A673 (cell line): ENCODE data around the gene SNX19. TPM values are rescaled to one million over a fixed set of nuclear protein-coding genes. Genes with fewer than 3 reads are reported as not detected.

ENCODE experiments used
- BruUV-seq: library from RNA; stranded (reverse); fragments of 400-500 nt; replicated peaks from 2 replicates; lab custom pipeline; 2021; lab: Mats Ljungman, UMichigan
- CTCF ChIA-PET: fragments of 300-600 bp; sonication (Branson Sonifier 250); formaldehyde crosslinking; loops from one replicate; lab custom pipeline; 2022; ENCODE audit warnings: antibody characterized with exemption; lab: Charles Lee
- POLR2A ChIA-PET: fragments of 300-600 bp; sonication (Branson Sonifier 250); formaldehyde crosslinking; loops from one replicate; lab custom pipeline; 2022; ENCODE audit warnings: antibody characterized with exemption; ENCODE audit not compliant: low non-redundant PET; lab: Charles Lee
- DNase-seq: peaks from one replicate; pipeline ENCODE4 v3.0.0-alpha.2; 2015; ENCODE audit warnings: low spot score
- H3K27ac ChIP-seq: fragments of 200-600 bp; sonication (generic); 2 replicates; pipeline ENCODE4 v1.5.1; 2016; ENCODE audit warnings: mixed run types, low read depth, mild to moderate bottlenecking, mixed read lengths, antibody characterized with exemption, low read length; ENCODE audit not compliant: poor library complexity, severe bottlenecking
- H3K27me3 ChIP-seq: fragments of 200-600 bp; sonication (generic); replicated peaks from 2 replicates; pipeline ENCODE4 v1.6.1; 2017; ENCODE audit warnings: mixed run types, low read depth, mild to moderate bottlenecking, mixed read lengths, antibody characterized with exemption, low read length; ENCODE audit not compliant: insufficient read depth, poor library complexity
- H3K36me3 ChIP-seq: fragments of 200-600 bp; sonication (generic); 2 replicates; pipeline ENCODE4 v1.6.1; 2016; ENCODE audit warnings: mixed run types, mild to moderate bottlenecking, mixed read lengths, antibody characterized with exemption, low read length; ENCODE audit not compliant: insufficient read depth, poor library complexity, severe bottlenecking
- H3K4me1 ChIP-seq: fragments of 200-600 bp; sonication (generic); 2 replicates; pipeline ENCODE4 v1.6.1; 2017; ENCODE audit warnings: mixed run types, mild to moderate bottlenecking, mixed read lengths, antibody characterized with exemption, low read length; ENCODE audit not compliant: insufficient read depth, poor library complexity, severe bottlenecking
- H3K4me3 ChIP-seq: fragments of 200-600 bp; sonication (generic); 2 replicates; pipeline ENCODE4 v1.5.1; 2016; ENCODE audit warnings: low read depth, mixed run types, mild to moderate bottlenecking, mixed read lengths, low read length; ENCODE audit not compliant: poor library complexity, severe bottlenecking
- H3K9me3 ChIP-seq: fragments of 200-600 bp; sonication (generic); 2 replicates; pipeline ENCODE4 v1.6.1; 2016; ENCODE audit warnings: mixed run types, low read depth, mild to moderate bottlenecking, mixed read lengths, antibody characterized with exemption, low read length; ENCODE audit not compliant: poor library complexity, severe bottlenecking
- EZH2 ChIP-seq: fragments of 200-600 bp; sonication (generic); IDR thresholded peaks from 2 replicates; pipeline ENCODE4 v1.6.1; 2017; ENCODE audit warnings: borderline replicate concordance, low read depth, mild to moderate bottlenecking, mixed read lengths, antibody characterized with exemption, low read length; ENCODE audit not compliant: poor library complexity, severe bottlenecking
- intact Hi-C: fragments of 100-400 bp; cut with micrococcal nuclease; formaldehyde crosslinking; loops from one replicate; pipeline ENCODE4 v1.10.0; 2022; ENCODE audit not compliant: unreplicated experiment
- total RNA-seq: library from RNA; stranded (reverse); gene quantifications from 2 replicates; pipeline ENCODE4 v1.2.3, GENCODE V29; 2021
- TF ChIP-seq, protein P1 (sequence below): fragments of 300-800, 200-600 bp; sonication (generic); conservative IDR thresholded peaks from 2 replicates; pipeline ENCODE4 v1.5.1; 2017; ENCODE audit warnings: low read depth, mild to moderate bottlenecking, antibody characterized with exemption, low read length, moderate library complexity, mixed read lengths

SNX19 gene
- total RNA-seq, 1 experiment from 2014 or later: 51.9 TPM

DNA sequence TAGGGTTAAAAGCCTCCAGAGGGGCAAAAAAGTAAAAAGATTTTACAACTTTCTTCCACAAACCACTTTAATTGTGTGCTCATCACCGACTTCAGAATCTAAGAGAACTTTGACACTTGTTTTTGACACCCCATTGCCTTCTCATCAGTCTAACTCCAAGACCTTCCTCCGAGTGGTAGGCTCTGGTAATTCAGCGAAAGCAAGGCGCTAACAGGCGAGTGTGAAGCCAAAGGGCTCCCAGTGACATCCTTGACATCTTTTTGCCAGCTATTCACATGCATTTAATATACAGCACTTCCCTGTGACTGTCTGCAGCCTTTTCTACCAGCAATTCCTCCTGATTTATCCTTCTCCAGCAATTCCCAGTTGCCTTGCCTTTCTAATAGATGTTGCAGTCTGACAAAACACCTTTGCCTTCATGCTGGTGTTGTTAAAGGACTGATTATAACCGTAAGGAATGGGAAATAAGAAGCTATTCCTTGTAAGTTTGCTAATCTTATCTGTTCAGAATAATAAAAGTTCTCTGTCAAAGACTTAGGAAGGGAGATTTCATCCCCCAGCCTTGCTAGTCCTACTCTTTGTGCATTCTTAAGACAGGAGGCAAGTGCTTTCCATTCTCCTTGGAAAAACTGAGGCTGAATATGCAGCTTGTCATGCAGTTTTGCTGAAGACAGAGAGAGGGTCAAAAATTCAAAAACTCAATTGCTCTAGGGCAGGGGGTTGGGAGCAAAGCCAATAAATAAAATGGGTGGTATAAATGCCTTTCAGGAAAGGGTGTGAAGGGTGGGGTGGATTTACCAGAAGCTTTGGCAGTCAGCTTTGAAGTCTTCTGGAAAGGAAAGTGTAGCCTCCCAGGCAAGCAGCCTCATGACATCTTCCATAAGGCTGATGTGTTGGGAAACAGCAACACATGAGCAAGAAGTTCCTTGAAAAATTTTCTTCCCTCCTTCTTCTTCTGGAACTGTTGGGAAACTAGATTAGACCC, 39.1 kb downstream of the SNX19 start:
- Histone ChIP-seq H3K36me3 (peaks cover 54% of the 10 kb centered on the region), H3K27me3 (no peaks in the 10 kb centered on the region), H3K4me1 (no peaks in the 10 kb centered on the region), H3K27ac (no peak overlapping the region), H3K4me3 (no peak overlapping the region), H3K9me3 (no peaks in the 10 kb centered on the region)
- DNase-seq: no peak
- ChIA-PET CTCF (interaction anchor here (1.8 kb wide), 1 partner anchor 446 kb away, joined by 5 read pairs; no protein-coding TSS in a partner anchor), POLR2A (no interaction called here)
- intact Hi-C loops: no loop called here
- no peak for TF ChIP-seq EZH2
- no TSS peak for BruUV-seq

DNA sequence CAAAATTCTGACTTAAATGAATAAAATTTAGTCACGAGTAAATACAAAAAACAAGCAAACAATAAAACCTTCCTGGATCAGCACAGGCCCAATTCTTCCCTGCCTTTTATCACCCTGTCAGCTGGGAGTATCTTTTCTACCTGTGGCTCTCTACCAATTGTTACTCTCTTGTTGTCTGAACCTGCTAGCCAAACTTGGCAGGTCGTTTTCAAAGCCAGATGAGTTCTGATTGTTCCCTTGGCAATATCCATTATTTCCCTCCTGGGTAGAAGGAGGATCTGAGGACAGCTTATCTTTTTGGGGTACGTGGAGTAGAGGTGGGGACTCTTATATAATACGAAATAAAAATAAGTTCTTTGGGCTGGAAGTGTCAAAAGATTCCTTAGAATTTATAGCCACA, 40.2 kb downstream of the SNX19 start:
- peaks cover 46% of the 10 kb centered on the region for H3K36me3 ChIP-seq
- CTCF ChIA-PET: no interaction called here
- H3K27me3 ChIP-seq: no peaks in the 10 kb centered on the region
- intact Hi-C loops: no loop called here
- H3K4me3 ChIP-seq: no peak overlapping the region
- TSS peak; percentile 19 for BruUV-seq
- TF ChIP-seq, protein P1, sequence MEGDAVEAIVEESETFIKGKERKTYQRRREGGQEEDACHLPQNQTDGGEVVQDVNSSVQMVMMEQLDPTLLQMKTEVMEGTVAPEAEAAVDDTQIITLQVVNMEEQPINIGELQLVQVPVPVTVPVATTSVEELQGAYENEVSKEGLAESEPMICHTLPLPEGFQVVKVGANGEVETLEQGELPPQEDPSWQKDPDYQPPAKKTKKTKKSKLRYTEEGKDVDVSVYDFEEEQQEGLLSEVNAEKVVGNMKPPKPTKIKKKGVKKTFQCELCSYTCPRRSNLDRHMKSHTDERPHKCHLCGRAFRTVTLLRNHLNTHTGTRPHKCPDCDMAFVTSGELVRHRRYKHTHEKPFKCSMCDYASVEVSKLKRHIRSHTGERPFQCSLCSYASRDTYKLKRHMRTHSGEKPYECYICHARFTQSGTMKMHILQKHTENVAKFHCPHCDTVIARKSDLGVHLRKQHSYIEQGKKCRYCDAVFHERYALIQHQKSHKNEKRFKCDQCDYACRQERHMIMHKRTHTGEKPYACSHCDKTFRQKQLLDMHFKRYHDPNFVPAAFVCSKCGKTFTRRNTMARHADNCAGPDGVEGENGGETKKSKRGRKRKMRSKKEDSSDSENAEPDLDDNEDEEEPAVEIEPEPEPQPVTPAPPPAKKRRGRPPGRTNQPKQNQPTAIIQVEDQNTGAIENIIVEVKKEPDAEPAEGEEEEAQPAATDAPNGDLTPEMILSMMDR: no peak
- TF ChIP-seq EZH2: no peak
- H3K9me3 ChIP-seq: no peaks in the 10 kb centered on the region
- H3K4me1 ChIP-seq: no peaks in the 10 kb centered on the region
- no peak overlapping the region for H3K27ac ChIP-seq
- no peak for DNase-seq
- POLR2A ChIA-PET: no interaction called here

DNA sequence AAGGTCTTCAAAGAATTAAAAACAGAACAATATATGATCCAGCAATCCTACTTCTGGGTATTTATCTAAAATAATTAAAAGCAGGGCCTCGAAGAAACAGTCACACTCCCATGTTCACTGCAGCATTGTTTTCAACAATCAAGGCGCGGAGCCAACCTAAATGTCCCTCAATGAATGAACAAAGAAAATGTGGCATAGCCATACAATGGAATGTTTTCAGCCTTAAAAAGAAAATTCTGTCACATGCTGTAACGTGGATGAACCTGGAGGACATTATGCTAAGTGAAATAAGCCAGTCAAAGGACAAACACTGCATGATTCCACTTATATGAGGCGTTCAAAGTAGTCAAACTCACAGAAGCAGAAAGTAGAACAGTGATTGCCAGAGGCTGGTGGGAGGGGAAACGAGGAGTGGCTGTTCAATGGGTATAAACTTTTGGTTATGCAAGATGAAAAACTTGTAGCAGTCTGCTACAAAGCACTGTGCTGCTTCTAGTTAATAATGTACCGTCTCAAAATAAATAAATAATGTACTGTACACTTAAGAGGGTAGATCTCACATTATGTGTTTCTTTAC, 41.2 kb downstream of the SNX19 start:
- H3K4me1 ChIP-seq: no peaks in the 10 kb centered on the region
- POLR2A ChIA-PET: no interaction called here
- CTCF ChIA-PET: no interaction called here
- TF ChIP-seq, protein P1: no peak
- TF ChIP-seq EZH2: no peak
- no peaks in the 10 kb centered on the region for H3K27me3 ChIP-seq
- H3K27ac ChIP-seq: no peak overlapping the region
- no peak overlapping the region for H3K4me3 ChIP-seq
- H3K9me3 ChIP-seq: no peaks in the 10 kb centered on the region
- intact Hi-C loops: no loop called here
- H3K36me3 ChIP-seq: peaks cover 36% of the 10 kb centered on the region
- DNase-seq: no peak
- no TSS peak for BruUV-seq
